WTC11 (cell line): Measurements from ENCODE around the gene RNASET2. TPM values are rescaled to one million over a fixed set of nuclear protein-coding genes. Genes with fewer than 3 reads are reported as not detected.
A peak's percentile ranks its signal among the peaks of the same experiment; 100 is the strongest.

Experiments
- ATAC-seq: fragments of 200-7000 bp; cut with Tn5 transposase; 2 replicates; pipeline ENCODE4 v1.10.0; 2021; ENCODE audit warnings: mild to moderate bottlenecking, moderate library complexity
- CTCF ChIA-PET: fragments of 300-600 bp; sonication (Branson Sonifier 250); formaldehyde crosslinking; loops from one replicate; lab custom pipeline; 2021; ENCODE audit warnings: antibody characterized with exemption; lab: Charles Lee
- POLR2A ChIA-PET: fragments of 350-600 bp; sonication (Branson Sonifier 250); formaldehyde crosslinking; loops from one replicate; lab custom pipeline; 2021; ENCODE audit warnings: antibody characterized with exemption; lab: Charles Lee
- DNase-seq: peaks from one replicate; pipeline ENCODE4 v3.0.0; 2021; ENCODE audit warnings: low spot score
- H3K27ac Mint-ChIP-seq: 2 replicates; pipeline ENCODE4 v1.8.0; 2021; ENCODE audit warnings: mixed read lengths
- H3K27me3 Mint-ChIP-seq: 2 replicates; pipeline ENCODE4 v1.8.0; 2021; ENCODE audit warnings: low read depth, mild to moderate bottlenecking, moderate library complexity, mixed read lengths
- H3K36me3 Mint-ChIP-seq: 2 replicates; pipeline ENCODE4 v1.8.0; 2021; ENCODE audit warnings: mixed read lengths
- H3K4me1 Mint-ChIP-seq: 2 replicates; pipeline ENCODE4 v1.8.0; 2022; ENCODE audit warnings: mixed read lengths
- H3K4me3 Mint-ChIP-seq: 2 replicates; pipeline ENCODE4 v1.8.0; 2021; ENCODE audit warnings: mild to moderate bottlenecking, moderate library complexity, mixed read lengths
- H3K9me3 Mint-ChIP-seq: 2 replicates; pipeline ENCODE4 v1.8.0; 2021; ENCODE audit warnings: mixed read lengths
- CREM ChIP-seq: sonication (generic); formaldehyde crosslinking; IDR thresholded peaks from 2 replicates; pipeline ENCODE4 v1.8.1; 2022; ENCODE audit warnings: mild to moderate bottlenecking, missing genetic modification reagents, moderate library complexity
- ELF4 ChIP-seq: sonication (generic); formaldehyde crosslinking; IDR thresholded peaks from 2 replicates; pipeline ENCODE4 v1.8.1; 2022; ENCODE audit warnings: low read depth, mild to moderate bottlenecking, moderate library complexity, missing genetic modification reagents
- EMX1 ChIP-seq: fragments of 250-450 bp; sonication (Bioruptor Pico); IDR thresholded peaks from 2 replicates; pipeline ENCODE4 v1.8.0; 2021; ENCODE audit warnings: mild to moderate bottlenecking
- ESRRA ChIP-seq: sonication (generic); formaldehyde crosslinking; IDR thresholded peaks from 2 replicates; pipeline ENCODE4 v1.8.1; 2022; ENCODE audit warnings: mild to moderate bottlenecking, missing genetic modification reagents, borderline replicate concordance
- GRHL2 ChIP-seq: fragments of 250-450 bp; sonication (Bioruptor Pico); IDR thresholded peaks from 2 replicates; pipeline ENCODE4 v1.8.0; 2022; ENCODE audit warnings: mild to moderate bottlenecking, moderate library complexity; ENCODE audit not compliant: insufficient replicate concordance, severe bottlenecking
- GTF2I ChIP-seq: fragments of 250-450 bp; sonication (Bioruptor Pico); conservative IDR thresholded peaks from 2 replicates; pipeline ENCODE4 v1.4.0; 2021; ENCODE audit warnings: mild to moderate bottlenecking
- IRF1 ChIP-seq: sonication (generic); formaldehyde crosslinking; IDR thresholded peaks from 2 replicates; pipeline ENCODE4 v1.8.0; 2023; ENCODE audit warnings: missing genetic modification reagents
- NR1H2 ChIP-seq: sonication (generic); formaldehyde crosslinking; IDR thresholded peaks from 2 replicates; pipeline ENCODE4 v1.9.0; 2021; ENCODE audit warnings: mild to moderate bottlenecking, moderate library complexity, missing genetic modification reagents
- PRDM15 ChIP-seq: sonication (generic); formaldehyde crosslinking; IDR thresholded peaks from 2 replicates; pipeline ENCODE4 v1.8.0; 2022; ENCODE audit warnings: missing genetic modification reagents
- TP53 ChIP-seq: sonication (generic); formaldehyde crosslinking; IDR thresholded peaks from 2 replicates; pipeline ENCODE4 v1.8.1; 2023; ENCODE audit warnings: mild to moderate bottlenecking, missing genetic modification reagents
- ZBTB43 ChIP-seq: sonication (generic); formaldehyde crosslinking; IDR thresholded peaks from 2 replicates; pipeline ENCODE4 v1.8.1; 2023; ENCODE audit warnings: mild to moderate bottlenecking, missing genetic modification reagents
- ZNF121 ChIP-seq: sonication (generic); formaldehyde crosslinking; IDR thresholded peaks from 2 replicates; pipeline ENCODE4 v1.8.0; 2023; ENCODE audit warnings: missing genetic modification reagents
- ZNF281 ChIP-seq: sonication (generic); formaldehyde crosslinking; IDR thresholded peaks from 2 replicates; pipeline ENCODE4 v1.8.0; 2023; ENCODE audit warnings: mild to moderate bottlenecking, missing genetic modification reagents
- ZNF671 ChIP-seq: fragments of 250-450 bp; sonication (Bioruptor Pico); IDR thresholded peaks from 2 replicates; pipeline ENCODE4 v1.8.0; 2021; ENCODE audit warnings: mild to moderate bottlenecking
- total RNA-seq: library from RNA; stranded (reverse); gene quantifications from 3 replicates; pipeline ENCODE4 v1.2.3, GENCODE V29; 2021
- TF ChIP-seq, protein P1 (sequence below): sonication (generic); formaldehyde crosslinking; IDR thresholded peaks from 2 replicates; pipeline ENCODE4 v1.8.1; 2022; ENCODE audit warnings: low read depth, mild to moderate bottlenecking, moderate library complexity, missing genetic modification reagents, borderline replicate concordance
- TF ChIP-seq, protein P2 (sequence below): sonication (generic); formaldehyde crosslinking; IDR thresholded peaks from 2 replicates; pipeline ENCODE4 v1.8.1; 2022; ENCODE audit warnings: mild to moderate bottlenecking, missing genetic modification reagents, moderate library complexity, borderline replicate concordance

The RNASET2 gene
- total RNA-seq, 1 experiment from 2014 or later: 35.6 TPM

DNA sequence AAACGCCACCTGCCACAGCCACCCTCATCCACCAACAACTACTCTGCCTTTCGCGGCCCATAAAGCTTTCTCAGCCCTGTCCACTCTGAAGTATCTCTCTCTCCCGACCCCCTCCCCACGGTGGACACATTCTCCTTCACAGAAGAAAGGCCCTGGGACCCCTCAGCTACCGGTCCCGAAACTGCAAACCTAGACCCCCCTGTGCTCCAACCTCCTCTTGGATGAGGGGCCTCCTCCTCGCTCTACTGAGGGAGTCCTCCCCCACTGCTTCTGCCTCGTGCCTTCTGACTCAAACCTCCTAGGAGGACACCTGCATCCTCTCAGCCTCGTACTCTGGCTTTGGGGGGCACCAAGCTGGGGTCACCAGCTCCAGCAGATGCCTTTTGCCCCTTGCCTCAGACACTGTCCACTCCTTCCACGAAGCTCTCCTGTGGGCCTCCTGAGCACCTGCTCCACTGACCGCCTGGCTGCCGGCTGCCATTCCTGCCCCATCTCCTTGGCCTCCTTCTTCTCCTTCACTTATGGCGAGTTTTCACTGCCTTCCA lies 24.9 kb downstream of the RNASET2 start:
- CTCF ChIA-PET: interaction anchor here (1.2 to 1.5 kb wide), 2 partner anchors 20 to 156 kb away, joined by 3 to 10 read pairs; no protein-coding TSS in a partner anchor
- peak overlapping the region; percentile 22; the same call in 1 of the 2 replicates for H3K27ac Mint-ChIP-seq

GRCh38 chr6:166930354-166930891 lies 25.9 kb downstream of the RNASET2 start:
- POLR2A ChIA-PET: no interaction called here
- ATAC-seq (no peak), DNase-seq (no peak)
- Mint-ChIP-seq H3K27ac (peak overlapping the region; percentile 53; the same call in 1 of the 2 replicates), H3K4me1 (no peaks in the 10 kb centered on the region), H3K36me3 (peaks cover 11% of the 10 kb centered on the region; the same call in 1 of the 2 replicates), H3K4me3 (no peak overlapping the region), H3K9me3 (peaks cover 4% of the 10 kb centered on the region; the same call in 1 of the 2 replicates), H3K27me3 (no peaks in the 10 kb centered on the region)
- CTCF ChIA-PET: no interaction called here
- TF ChIP-seq, protein P1, sequence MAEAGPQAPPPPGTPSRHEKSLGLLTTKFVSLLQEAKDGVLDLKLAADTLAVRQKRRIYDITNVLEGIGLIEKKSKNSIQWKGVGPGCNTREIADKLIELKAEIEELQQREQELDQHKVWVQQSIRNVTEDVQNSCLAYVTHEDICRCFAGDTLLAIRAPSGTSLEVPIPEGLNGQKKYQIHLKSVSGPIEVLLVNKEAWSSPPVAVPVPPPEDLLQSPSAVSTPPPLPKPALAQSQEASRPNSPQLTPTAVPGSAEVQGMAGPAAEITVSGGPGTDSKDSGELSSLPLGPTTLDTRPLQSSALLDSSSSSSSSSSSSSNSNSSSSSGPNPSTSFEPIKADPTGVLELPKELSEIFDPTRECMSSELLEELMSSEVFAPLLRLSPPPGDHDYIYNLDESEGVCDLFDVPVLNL (CRISPR knock-in tag): no peak
- TF ChIP-seq EMX1 (CRISPR knock-in tag) (no peak), GTF2I (CRISPR knock-in tag) (no peak), ZNF671 (CRISPR knock-in tag) (no peak), GRHL2 (no peak), ESRRA (CRISPR knock-in tag) (no peak), CREM (CRISPR knock-in tag) (no peak), ZBTB43 (CRISPR knock-in tag) (no peak), ELF4 (CRISPR knock-in tag) (no peak), ZNF121 (CRISPR knock-in tag) (no peak)
- TF ChIP-seq, protein P2, sequence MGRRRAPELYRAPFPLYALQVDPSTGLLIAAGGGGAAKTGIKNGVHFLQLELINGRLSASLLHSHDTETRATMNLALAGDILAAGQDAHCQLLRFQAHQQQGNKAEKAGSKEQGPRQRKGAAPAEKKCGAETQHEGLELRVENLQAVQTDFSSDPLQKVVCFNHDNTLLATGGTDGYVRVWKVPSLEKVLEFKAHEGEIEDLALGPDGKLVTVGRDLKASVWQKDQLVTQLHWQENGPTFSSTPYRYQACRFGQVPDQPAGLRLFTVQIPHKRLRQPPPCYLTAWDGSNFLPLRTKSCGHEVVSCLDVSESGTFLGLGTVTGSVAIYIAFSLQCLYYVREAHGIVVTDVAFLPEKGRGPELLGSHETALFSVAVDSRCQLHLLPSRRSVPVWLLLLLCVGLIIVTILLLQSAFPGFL (CRISPR knock-in tag): no peak

More for the DNA sequence above, 24.9 kb downstream of the RNASET2 start:
- no peak for TF ChIP-seq NR1H2 (CRISPR knock-in tag)
- no peak for TF ChIP-seq IRF1
- TF ChIP-seq PRDM15 (CRISPR knock-in tag): no peak
- no peak for TF ChIP-seq ZNF281
- TF ChIP-seq TP53 (CRISPR knock-in tag): no peak
- H3K9me3 Mint-ChIP-seq: peaks cover 4% of the 10 kb centered on the region; the same call in 1 of the 2 replicates
- H3K4me3 Mint-ChIP-seq: no peak overlapping the region
- no peak for ATAC-seq
- POLR2A ChIA-PET: no interaction called here
- H3K4me1 Mint-ChIP-seq: peaks cover 4% of the 10 kb centered on the region
- H3K36me3 Mint-ChIP-seq: peaks cover 11% of the 10 kb centered on the region; the same call in 1 of the 2 replicates
- no peak for DNase-seq
- no peaks in the 10 kb centered on the region for H3K27me3 Mint-ChIP-seq
